ENCODE results near the gene PODNL1.
A peak's percentile ranks its signal among the peaks of the same experiment; 100 is the strongest.

The PODNL1 gene

GRCh38 chr19:13957051-13957450, 18.8 kb upstream of the PODNL1 start:
- DNase-seq (ENCODE audit: low spot score) = no peak

DNA sequence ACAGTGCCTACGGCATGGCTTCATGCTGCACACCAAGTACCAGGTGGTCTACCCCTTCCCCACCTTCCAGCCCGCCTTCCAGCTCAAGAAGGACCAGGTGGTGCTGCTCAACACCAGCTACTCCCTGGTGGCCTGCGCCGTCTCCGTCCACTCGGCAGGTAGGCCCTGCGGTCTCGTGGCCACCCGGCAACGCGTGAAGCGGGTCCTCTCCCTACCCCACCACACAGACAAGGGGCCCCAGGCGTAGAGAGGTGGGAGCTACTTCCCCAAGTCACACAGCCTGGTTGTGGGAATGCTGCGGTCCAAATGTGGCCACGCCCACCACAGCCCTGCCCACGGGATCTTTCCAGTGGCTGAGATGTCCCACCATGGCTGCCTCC, 18.1 kb upstream of the PODNL1 start:
- DNase-seq (ENCODE audit: low spot score) = no peak

GRCh38 chr19:13955662-13956364, 17.6 kb upstream of the PODNL1 start:
- DNase-seq (ENCODE audit: low spot score) = no peak

DNA sequence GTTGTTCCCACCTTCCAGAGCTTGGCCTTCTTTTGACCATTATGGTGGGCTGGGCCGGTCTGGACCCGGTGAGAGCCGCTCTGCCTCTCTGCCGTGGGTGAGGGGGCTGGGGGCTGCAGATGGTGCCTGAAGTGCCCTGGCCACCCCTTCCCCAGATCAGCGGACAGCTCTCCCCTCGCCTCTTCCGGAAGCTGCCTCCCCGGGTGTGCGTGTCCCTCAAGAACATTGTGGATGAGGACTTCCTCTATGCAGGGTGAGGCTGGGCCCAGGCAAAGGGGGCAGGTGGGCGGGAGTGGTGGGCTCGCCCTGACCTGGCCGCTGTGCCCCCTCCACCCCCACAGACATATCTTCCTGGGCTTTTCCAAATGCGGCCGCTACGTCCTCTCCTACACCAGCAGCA, 16.0 kb upstream of the PODNL1 start:
- DNase-seq (ENCODE audit: low spot score) = no peak

- DNase-seq (ENCODE audit: low spot score) = no peak
Measured at GRCh38 chr19:13952931-13953531, 14.8 kb upstream of the PODNL1 start.

DNA sequence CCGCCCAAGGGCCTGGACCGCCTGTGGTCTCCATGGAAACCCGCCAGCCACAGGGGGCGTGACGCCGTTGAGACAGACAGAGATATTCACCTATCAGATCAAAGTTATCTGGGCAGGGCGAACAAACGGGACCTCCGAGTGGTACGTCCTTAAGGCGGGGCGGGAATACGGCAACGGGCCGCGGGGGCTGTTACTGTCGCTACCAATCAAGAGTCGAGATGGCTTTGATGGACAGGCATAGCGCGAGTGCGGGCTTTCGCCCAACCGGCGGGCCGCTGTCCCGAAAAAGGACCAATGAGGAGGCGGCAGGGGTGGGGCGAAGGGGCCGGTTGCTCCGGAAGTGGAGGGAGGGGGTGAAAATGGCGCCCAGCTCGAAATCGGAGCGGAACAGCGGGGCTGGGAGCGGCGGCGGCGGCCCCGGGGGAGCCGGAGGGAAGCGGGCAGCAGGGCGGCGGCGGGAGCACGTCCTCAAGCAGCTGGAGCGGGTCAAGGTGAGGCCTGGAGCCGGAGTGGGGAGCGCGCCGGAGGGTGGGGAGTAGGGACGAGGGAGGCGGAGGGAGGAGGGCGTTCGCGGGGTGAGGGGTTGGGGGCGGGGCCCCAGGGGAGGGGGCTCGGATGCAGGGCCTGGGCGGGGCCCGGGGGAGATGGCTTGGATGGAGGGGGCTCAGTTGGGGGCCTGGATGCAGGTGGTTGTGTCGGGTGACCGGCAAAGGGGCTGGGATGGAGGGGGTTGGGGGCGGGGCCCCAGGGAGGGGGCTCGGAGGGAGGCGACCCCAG, 14.1 kb upstream of the PODNL1 start, which contains the start of gene DCAF15:
DCAF15 (plus strand) TSS at position 356 of the 777 bp plus-strand sequence; CDS start at position 360, 4 bp downstream.
- peak; percentile 100 for DNase-seq (ENCODE audit: low spot score)

DNA sequence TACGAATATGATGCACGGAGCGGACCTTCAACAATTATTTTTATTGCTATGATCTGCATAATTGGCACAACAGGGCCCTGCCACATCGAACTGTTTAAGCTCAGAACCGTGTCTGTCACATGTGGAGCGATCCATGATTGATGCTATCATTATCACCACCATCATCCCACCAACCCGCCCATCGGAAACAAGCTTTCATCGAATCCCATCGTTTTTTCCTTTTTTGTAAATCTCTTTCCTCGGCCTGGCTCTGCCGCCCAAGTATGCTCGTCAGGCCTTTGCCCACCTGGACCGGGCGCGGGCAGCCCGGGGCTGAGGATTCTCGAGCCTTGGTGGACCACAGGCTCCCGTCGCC, 13.6 kb upstream of the PODNL1 start:
- DNase-seq (ENCODE audit: low spot score) = no peak

DNA sequence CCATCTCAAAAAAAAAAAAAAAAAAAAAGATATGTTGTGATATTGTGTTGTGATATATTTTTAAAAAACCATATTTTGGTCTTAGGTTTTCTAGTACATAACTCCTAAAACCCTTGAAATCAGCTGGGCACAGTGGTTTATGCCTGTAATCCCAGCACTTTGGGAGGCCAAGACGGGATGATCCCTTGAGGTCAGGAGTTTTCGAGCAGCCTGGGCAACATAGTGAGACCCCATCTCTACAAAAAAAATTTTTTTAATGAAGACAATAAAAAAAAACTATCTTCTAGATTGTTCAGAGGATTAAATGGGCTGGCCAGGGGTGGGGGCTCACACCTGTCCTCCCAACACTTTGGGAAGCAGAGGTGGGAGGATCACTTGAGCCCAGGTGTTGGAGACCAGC, 12.8 kb upstream of the PODNL1 start:
- DNase-seq (ENCODE audit: low spot score) = no peak

GRCh38 chr19:13946414-13946813, 8.2 kb upstream of the PODNL1 start:
- no peak for DNase-seq (ENCODE audit: low spot score)

GRCh38 chr19:13942023-13942684, 3.9 kb upstream of the PODNL1 start:
- DNase-seq (ENCODE audit: low spot score) = no peak

DNA sequence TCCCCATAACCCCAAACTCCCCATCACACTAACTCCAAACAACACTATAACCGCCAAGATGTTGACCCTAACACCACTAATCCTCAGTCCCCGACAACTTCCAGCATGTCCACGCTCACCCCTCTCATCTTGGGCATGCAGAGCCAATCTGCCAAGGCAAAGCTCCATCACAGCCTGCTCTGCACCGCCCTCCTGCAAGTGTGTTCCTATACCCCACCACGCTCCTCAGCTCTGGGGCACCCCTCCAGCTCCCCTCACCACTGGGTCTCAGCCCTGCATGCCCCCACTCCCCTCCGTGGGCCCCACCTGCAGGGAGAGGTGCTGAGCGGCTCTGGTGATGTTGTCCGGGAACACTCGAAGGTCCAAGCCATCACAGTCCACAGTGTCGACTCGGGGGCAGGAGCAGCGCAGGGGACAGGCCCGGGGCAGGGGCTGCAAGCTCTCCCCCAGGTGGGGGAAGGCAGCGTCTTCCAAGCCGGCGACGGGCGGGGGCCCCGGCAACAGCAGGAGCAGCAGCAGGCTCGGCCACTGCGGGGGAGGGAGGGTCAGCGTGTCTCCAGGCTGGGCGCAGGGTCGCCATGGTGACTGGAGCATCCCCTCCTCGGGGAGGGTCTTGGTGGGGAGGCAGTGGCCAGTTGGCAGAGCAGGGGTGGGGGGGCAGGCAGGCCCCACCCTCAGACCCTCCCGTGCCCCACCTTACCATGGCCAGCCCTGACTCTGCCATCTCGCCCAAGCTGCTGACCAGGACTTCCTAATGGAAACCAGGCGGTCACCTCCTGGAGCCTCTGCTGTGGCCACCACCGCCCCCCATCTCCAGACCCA, 527 bp downstream of the PODNL1 start:
- no peak for DNase-seq (ENCODE audit: low spot score)

DNA sequence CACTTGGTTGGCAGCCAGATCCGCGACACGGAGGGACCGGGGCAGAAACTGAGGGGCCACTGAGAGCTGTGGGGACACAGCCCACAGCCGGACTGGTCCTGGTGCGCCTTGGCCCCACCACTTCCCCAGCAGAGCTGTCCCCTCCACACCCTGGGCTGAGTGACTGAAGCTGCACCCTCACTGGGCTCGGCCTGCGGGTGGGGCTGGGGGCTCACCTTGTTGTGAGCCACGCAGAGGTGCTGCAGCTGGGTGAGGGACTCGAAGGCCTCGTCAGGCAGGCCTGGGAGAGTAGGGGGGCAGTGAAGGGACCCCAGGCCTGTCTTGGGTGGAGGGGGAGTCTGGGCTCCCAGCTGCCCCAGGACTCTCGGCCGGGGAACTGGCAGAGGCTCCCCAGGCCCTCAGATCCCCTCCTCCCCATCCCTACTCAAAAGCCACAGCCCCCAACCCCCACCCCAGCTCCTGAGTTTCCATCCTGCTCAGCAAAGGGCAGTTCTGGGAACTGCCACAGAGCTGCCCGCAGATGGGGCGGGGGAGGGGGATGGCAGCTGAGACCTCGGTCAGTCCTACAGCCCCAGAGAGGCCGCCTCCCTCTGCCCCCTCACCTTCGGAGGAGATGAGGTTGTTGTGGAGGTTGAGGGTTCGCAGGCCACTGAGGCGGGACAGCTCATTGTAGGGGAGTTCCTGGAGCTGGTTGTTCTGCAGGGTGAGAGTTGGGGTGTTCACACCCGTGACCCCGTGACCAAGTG, 2.3 kb downstream of the PODNL1 start:
- DNase-seq (ENCODE audit: low spot score) = no peak

GRCh38 chr19:13934785-13935109, 3.5 kb downstream of the PODNL1 start:
- no peak for DNase-seq (ENCODE audit: low spot score)

- DNase-seq (ENCODE audit: low spot score) = no peak
Measured at GRCh38 chr19:13932911-13933393, 5.3 kb downstream of the PODNL1 start.

DNA sequence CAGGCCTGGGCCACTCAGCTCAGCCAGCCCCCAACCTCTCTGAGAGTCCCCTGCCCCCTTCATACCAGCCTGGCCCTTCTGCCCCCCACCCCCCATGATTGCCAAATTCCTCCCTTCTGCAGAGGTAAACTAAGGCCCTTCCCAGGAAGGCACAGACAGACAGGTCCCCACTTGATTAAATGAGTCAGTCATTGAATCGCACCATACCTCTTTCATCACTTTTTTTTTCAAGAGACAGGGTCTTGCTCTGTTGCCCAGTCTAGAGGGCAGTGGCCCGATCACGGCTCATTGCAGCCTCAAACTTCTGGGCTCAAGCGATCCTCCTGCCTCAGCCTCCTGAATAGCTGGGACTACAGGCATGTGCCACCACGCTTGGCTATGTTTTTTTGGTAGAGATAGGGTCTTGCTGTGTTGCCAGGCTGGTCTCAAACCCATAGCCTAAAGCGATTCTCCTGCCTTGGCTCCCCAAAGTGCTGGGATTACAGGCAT, 6.0 kb downstream of the PODNL1 start:
- DNase-seq (ENCODE audit: low spot score) = no peak

DNA sequence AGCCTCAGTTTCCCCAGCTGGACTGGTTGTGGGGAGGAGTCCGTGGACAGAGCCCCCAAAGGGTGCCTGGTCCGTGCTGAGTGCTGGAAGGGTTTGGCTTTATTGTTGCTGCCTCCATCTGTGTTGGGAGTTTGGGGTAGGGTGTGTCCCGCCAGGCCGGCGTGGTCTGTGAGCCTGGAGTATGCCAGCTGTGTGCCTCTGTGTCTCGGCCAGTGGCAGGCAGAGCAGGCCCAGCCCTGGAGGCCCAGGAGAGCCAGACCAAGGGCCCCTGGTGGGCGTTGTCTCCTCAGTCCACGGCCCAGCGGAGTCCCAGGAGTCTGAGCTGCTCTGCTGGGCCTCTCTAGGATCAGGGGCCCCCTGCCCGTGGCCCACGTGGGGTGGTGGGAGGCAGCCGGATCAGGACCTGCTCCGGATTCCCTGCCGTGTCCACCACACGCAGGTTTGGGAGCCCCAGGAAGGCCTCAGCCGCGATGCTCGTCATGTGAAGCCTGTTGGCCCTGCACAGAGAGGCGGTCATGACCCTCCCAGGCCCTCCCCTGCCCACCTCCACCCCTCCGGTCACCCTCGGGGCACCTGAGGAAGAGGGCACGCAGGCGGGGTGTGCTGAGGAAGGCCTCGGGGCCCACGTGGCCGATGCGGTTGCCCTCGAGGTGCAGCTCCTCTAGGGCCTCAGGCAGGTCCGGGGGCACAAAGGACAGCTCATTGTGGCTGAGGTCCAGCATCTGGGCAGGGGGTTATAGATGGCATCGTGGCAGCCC, 6.6 kb downstream of the PODNL1 start:
- no peak for DNase-seq (ENCODE audit: low spot score)

GRCh38 chr19:13930402-13930801, 7.8 kb downstream of the PODNL1 start:
- no peak for DNase-seq (ENCODE audit: low spot score)

DNA sequence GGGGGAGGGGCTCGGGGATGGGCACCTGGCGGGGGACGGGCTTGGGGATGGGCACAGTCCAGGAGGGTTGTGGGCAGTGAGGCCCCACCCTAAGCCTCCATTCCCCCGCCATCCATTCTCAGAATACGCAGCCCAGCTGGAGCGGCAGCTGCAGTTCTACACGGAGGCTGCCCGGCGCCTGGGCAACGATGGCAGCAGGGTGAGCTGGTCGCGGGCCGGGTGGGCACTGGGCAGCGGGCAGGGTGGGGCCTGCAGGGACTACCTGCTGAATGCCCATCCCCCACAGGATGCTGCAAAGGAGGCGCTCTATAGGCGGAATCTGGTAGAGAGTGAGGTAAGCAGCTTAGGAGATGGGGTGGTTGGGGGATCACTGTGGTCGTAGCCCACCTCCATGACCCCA, 8.3 kb downstream of the PODNL1 start:
- no peak for DNase-seq (ENCODE audit: low spot score)

GRCh38 chr19:13929340-13929739, 8.9 kb downstream of the PODNL1 start:
- DNase-seq (ENCODE audit: low spot score) = no peak

GRCh38 chr19:13926715-13927114, 11.5 kb downstream of the PODNL1 start:
- DNase-seq (ENCODE audit: low spot score) = no peak
